GM12873 (cell line): ENCODE measurements around the gene TMEM184B.

ENCODE experiments used
- CTCF ChIP-seq: IDR thresholded peaks from 2 replicates; pipeline ENCODE4 v1.5.1; 2012; ENCODE audit warnings: low read depth, mild to moderate bottlenecking, moderate library complexity, low read length, control low read depth; ENCODE audit not compliant: insufficient read depth; ENCODE audit errors: missing control alignments

TMEM184B gene

GRCh38 chr22:38193580-38193979, 79.2 kb downstream of the TMEM184B start:
- TF ChIP-seq CTCF = no peak

GRCh38 chr22:38192475-38192863, 80.3 kb downstream of the TMEM184B start:
- no peak for TF ChIP-seq CTCF

- TF ChIP-seq CTCF = no peak
These were observed 80.9 kb downstream of the TMEM184B start for GRCh38 chr22:38191731-38192474.

- TF ChIP-seq CTCF = no peak
These were observed 81.8 kb downstream of the TMEM184B start for GRCh38 chr22:38191055-38191454.

- no peak for TF ChIP-seq CTCF
These were observed 82.2 kb downstream of the TMEM184B start for GRCh38 chr22:38190581-38190980.

- no peak for TF ChIP-seq CTCF
These were observed 83.7 kb downstream of the TMEM184B start for GRCh38 chr22:38189104-38189503.

GRCh38 chr22:38187413-38188212, 85.2 kb downstream of the TMEM184B start:
- TF ChIP-seq CTCF = no peak
